H9 (cell line): Measurements from ENCODE around the gene DIP2A. TPM values are rescaled to one million over a fixed set of nuclear protein-coding genes. Genes with fewer than 3 reads are reported as not detected.

ENCODE experiments used
- DNase-seq: peaks from one replicate; pipeline ENCODE4 v3.0.0-alpha.2; 2017
- H2AFZ ChIP-seq: one replicate; pipeline ENCODE4 v1.6.1; 2013; ENCODE audit warnings: mild to moderate bottlenecking, low read length, control low read depth, moderate library complexity
- H2AK5ac ChIP-seq: 2 replicates; pipeline ENCODE4 v1.6.1; 2013; ENCODE audit warnings: low read length, control low read depth, mixed read lengths; ENCODE audit not compliant: insufficient read length
- H2BK120ac ChIP-seq: one replicate; pipeline ENCODE4 v1.6.1; 2013; ENCODE audit warnings: low read depth, mild to moderate bottlenecking, low read length, control low read depth, inconsistent platforms; ENCODE audit not compliant: poor library complexity, severe bottlenecking
- H2BK12ac ChIP-seq: 2 replicates; pipeline ENCODE4 v1.6.1; 2013; ENCODE audit warnings: low read length, control low read depth, mixed read lengths, low read depth; ENCODE audit not compliant: insufficient read length
- H2BK15ac ChIP-seq: 2 replicates; pipeline ENCODE4 v1.6.1; 2013; ENCODE audit warnings: low read depth, low read length, control low read depth
- H2BK20ac ChIP-seq: one replicate; pipeline ENCODE4 v1.6.1; 2013; ENCODE audit warnings: low read depth, mild to moderate bottlenecking, low read length, control low read depth, inconsistent platforms; ENCODE audit not compliant: poor library complexity, severe bottlenecking
- H2BK5ac ChIP-seq: 2 replicates; pipeline ENCODE4 v1.6.1; 2013; ENCODE audit warnings: low read length, control low read depth, mixed read lengths; ENCODE audit not compliant: insufficient read length
- H3K14ac ChIP-seq: 2 replicates; pipeline ENCODE4 v1.6.1; 2013; ENCODE audit warnings: low read length, control low read depth; ENCODE audit not compliant: insufficient read depth
- H3K18ac ChIP-seq: 2 replicates; pipeline ENCODE4 v1.6.1; 2013; ENCODE audit warnings: low read depth, mild to moderate bottlenecking, mixed read lengths, low read length, control low read depth; ENCODE audit not compliant: insufficient read length
- H3K23ac ChIP-seq: 2 replicates; pipeline ENCODE4 v1.6.1; 2013; ENCODE audit warnings: low read length, control low read depth, mixed read lengths, low read depth; ENCODE audit not compliant: insufficient read length
- H3K23me2 ChIP-seq: 2 replicates; pipeline ENCODE4 v1.6.1; 2013; ENCODE audit warnings: low read depth, mild to moderate bottlenecking, mixed read lengths, low read length, control low read depth; ENCODE audit not compliant: insufficient read length, poor library complexity, severe bottlenecking
- H3K27ac ChIP-seq: 2 replicates; pipeline ENCODE4 v1.5.1; 2013; ENCODE audit warnings: low read length, control low read depth, mixed read lengths, low read depth; ENCODE audit not compliant: insufficient read length
- H3K27me3 ChIP-seq: 2 replicates; pipeline ENCODE4 v1.6.1; 2013; ENCODE audit warnings: low read length, control low read depth, inconsistent platforms; ENCODE audit not compliant: insufficient read depth
- H3K4ac ChIP-seq: 2 replicates; pipeline ENCODE4 v1.6.1; 2013; ENCODE audit warnings: low read depth, mild to moderate bottlenecking, control low read depth, inconsistent platforms, low read length, moderate library complexity
- H3K4me1 ChIP-seq: 2 replicates; pipeline ENCODE4 v1.6.1; 2013; ENCODE audit warnings: low read length, control low read depth, inconsistent platforms; ENCODE audit not compliant: insufficient read depth
- H3K4me2 ChIP-seq: 2 replicates; pipeline ENCODE4 v1.6.1; 2013; ENCODE audit warnings: low read length, control low read depth, mixed read lengths; ENCODE audit not compliant: insufficient read length, insufficient read depth
- H3K56ac ChIP-seq: 2 replicates; pipeline ENCODE4 v1.6.1; 2013; ENCODE audit warnings: low read depth, mild to moderate bottlenecking, mixed read lengths, low read length, control low read depth; ENCODE audit not compliant: insufficient read length
- H3K79me1 ChIP-seq: 2 replicates; pipeline ENCODE4 v1.6.1; 2013; ENCODE audit warnings: low read depth, mild to moderate bottlenecking, moderate library complexity, low read length, control low read depth, inconsistent platforms; ENCODE audit not compliant: insufficient read depth, poor library complexity, severe bottlenecking
- H3K79me2 ChIP-seq: 2 replicates; pipeline ENCODE4 v1.6.1; 2013; ENCODE audit warnings: low read length, control low read depth, inconsistent platforms; ENCODE audit not compliant: insufficient read depth
- H3K9ac ChIP-seq: 2 replicates; pipeline ENCODE4 v1.6.1; 2013; ENCODE audit warnings: low read length, control low read depth, mixed read lengths; ENCODE audit not compliant: insufficient read length; ENCODE audit errors: extremely low read depth
- H3K9me3 ChIP-seq: one replicate; pipeline ENCODE4 v1.6.1; 2013; ENCODE audit warnings: low read depth, low read length, inconsistent platforms; ENCODE audit not compliant: control insufficient read depth
- H3T11ph ChIP-seq: one replicate; pipeline ENCODE4 v1.6.1; 2013; ENCODE audit warnings: mild to moderate bottlenecking, low read length, control low read depth, inconsistent platforms
- H4K20me1 ChIP-seq: one replicate; pipeline ENCODE4 v1.6.1; 2013; ENCODE audit not compliant: control insufficient read depth, insufficient read length, insufficient read depth
- H4K5ac ChIP-seq: 2 replicates; pipeline ENCODE4 v1.6.1; 2013; ENCODE audit warnings: low read depth, mild to moderate bottlenecking, mixed read lengths, low read length, control low read depth; ENCODE audit not compliant: insufficient read length
- H4K8ac ChIP-seq: replicated peaks from 2 replicates; pipeline ENCODE4 v1.6.1; 2013; ENCODE audit warnings: low read length, control low read depth, mixed read lengths, low read depth; ENCODE audit not compliant: insufficient read length
- H4K91ac ChIP-seq: 2 replicates; pipeline ENCODE4 v1.6.1; 2013; ENCODE audit warnings: low read depth, mild to moderate bottlenecking, moderate library complexity, mixed read lengths, low read length, control low read depth; ENCODE audit not compliant: insufficient read length
- H3K27ac Mint-ChIP-seq, 3 experiments: 2 replicates in 2 of 3; 3 replicates in 1 of 3; pipeline ENCODE4 v1.8.0; 2020 to 2021; ENCODE audit warnings: mixed read lengths in 3 of 3, mild to moderate bottlenecking in 1 of 3, moderate library complexity in 1 of 3
- H3K27me3 Mint-ChIP-seq: 2 replicates; pipeline ENCODE4 v1.8.0; 2021; ENCODE audit warnings: low read depth, mild to moderate bottlenecking, moderate library complexity, mixed read lengths
- H3K36me3 Mint-ChIP-seq, 3 experiments: 2 replicates in 2 of 3; 3 replicates in 1 of 3; pipeline ENCODE4 v1.8.0; 2020 to 2021; ENCODE audit warnings: low read depth in 3 of 3, mixed read lengths in 3 of 3; ENCODE audit not compliant: insufficient read depth in 1 of 3
- H3K4me1 Mint-ChIP-seq, 2 experiments: 2 replicates each; pipeline ENCODE4 v1.8.0; 2020; ENCODE audit warnings: mixed read lengths in 2 of 2
- H3K4me3 Mint-ChIP-seq, 2 experiments: 2 replicates in 1 of 2; 3 replicates in 1 of 2; pipeline ENCODE4 v1.8.0; 2020 to 2021; ENCODE audit warnings: mild to moderate bottlenecking in 2 of 2, mixed read lengths in 2 of 2, moderate library complexity in 1 of 2
- H3K9me3 Mint-ChIP-seq, 2 experiments: 2 replicates in 1 of 2; 3 replicates in 1 of 2; pipeline ENCODE4 v1.8.0; 2020; ENCODE audit warnings: mild to moderate bottlenecking in 2 of 2, mixed read lengths in 2 of 2, moderate library complexity in 1 of 2
- CTCF ChIP-seq: fragments of 200-600 bp; sonication (generic); conservative IDR thresholded peaks from 3 replicates; pipeline ENCODE4 v1.8.0; 2021; ENCODE audit warnings: antibody characterized with exemption, mild to moderate bottlenecking
- WGBS: extraction: QIAGEN DNeasy Blood & Tissue Kit; methylation state at CpG from one replicate; pipeline ENCODE4 v1.1.7; 2013; ENCODE audit warnings: missing lambda C conversion rate, low lambda C conversion rate, mixed read lengths; ENCODE audit not compliant: insufficient read length; ENCODE audit errors: extremely low coverage; 5-methylcytosine and 5-hydroxymethylcytosine counted together
- total RNA-seq: library from RNA; stranded (reverse); gene quantifications from 2 replicates; pipeline ENCODE4 v1.2.1, GENCODE V29; 2021

DIP2A gene
- total RNA-seq, 1 experiment from 2014 or later, result 25.2 TPM

- Histone ChIP-seq H3K14ac (no peak overlapping the region), H3K27ac (no peak overlapping the region), H3K9me3 (no peaks in the 10 kb centered on the region), H3K79me2 (no peaks in the 10 kb centered on the region), H2AK5ac (no peak overlapping the region), H4K91ac (no peak overlapping the region), H3K4me2 (no peak overlapping the region), H3K9ac (no peak overlapping the region), H3T11ph (no peak overlapping the region), H3K27me3 (no peaks in the 10 kb centered on the region), H2BK5ac (no peak overlapping the region), H3K4ac (no peak overlapping the region), H4K8ac (no peak overlapping the region), H4K5ac (no peak overlapping the region), H2BK120ac (no peak overlapping the region), H3K56ac (no peak overlapping the region), H4K20me1 (no peaks in the 10 kb centered on the region), H3K18ac (no peak overlapping the region), H2BK20ac (no peak overlapping the region), H3K23ac (no peak overlapping the region), H3K4me1 (no peaks in the 10 kb centered on the region), H2AFZ (no peak overlapping the region), H2BK15ac (no peak overlapping the region), H2BK12ac (no peak overlapping the region), H3K23me2 (no peaks in the 10 kb centered on the region), H3K79me1 (no peaks in the 10 kb centered on the region)
- no peaks in the 10 kb centered on the region for H3K4me1 Mint-ChIP-seq
- peaks cover 23 to 55% (median 36%) of the 10 kb centered on the region in 3 experiments for H3K36me3 Mint-ChIP-seq
- no peak for DNase-seq
- no CpG with 5 or more reads among the region's 2 CpGs for WGBS
- no peak overlapping the region for H3K27ac Mint-ChIP-seq
- no peak overlapping the region for H3K4me3 Mint-ChIP-seq
- no peaks in the 10 kb centered on the region for H3K27me3 Mint-ChIP-seq
- TF ChIP-seq CTCF, result no peak
- peaks cover 5% of the 10 kb centered on the region in 2 experiments; a peak in 2 of 5 replicates for H3K9me3 Mint-ChIP-seq
Measured at GRCh38 chr21:46515109-46515508, 56.4 kb downstream of the DIP2A start.
